Measurements from ENCODE around the gene KCTD12.

DNA sequence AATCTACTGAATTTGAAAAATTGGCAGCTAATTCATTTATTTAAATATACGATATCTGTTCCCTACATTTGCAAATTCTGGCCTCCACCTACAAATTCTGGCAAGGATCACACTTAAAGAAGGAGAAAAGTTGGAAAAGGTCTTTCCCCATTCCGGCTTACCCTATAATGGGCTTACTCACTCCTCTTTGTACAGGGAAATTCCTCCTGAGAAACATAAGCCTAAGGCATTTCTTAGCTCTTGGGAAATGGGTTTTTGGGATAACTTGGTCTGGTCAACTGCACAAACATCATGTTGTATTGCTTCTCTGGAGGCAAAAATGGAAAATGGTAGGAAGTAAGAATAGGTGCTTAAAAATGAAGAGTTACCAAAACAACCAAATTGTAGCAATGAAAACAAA, 25.5 kb downstream of the KCTD12 start:
- TF ChIP-seq EZH2 (IDR thresholded peaks at IDR 0.05; ENCODE audit: borderline replicate concordance, low read length): no peak
- TF ChIP-seq, protein P1, sequence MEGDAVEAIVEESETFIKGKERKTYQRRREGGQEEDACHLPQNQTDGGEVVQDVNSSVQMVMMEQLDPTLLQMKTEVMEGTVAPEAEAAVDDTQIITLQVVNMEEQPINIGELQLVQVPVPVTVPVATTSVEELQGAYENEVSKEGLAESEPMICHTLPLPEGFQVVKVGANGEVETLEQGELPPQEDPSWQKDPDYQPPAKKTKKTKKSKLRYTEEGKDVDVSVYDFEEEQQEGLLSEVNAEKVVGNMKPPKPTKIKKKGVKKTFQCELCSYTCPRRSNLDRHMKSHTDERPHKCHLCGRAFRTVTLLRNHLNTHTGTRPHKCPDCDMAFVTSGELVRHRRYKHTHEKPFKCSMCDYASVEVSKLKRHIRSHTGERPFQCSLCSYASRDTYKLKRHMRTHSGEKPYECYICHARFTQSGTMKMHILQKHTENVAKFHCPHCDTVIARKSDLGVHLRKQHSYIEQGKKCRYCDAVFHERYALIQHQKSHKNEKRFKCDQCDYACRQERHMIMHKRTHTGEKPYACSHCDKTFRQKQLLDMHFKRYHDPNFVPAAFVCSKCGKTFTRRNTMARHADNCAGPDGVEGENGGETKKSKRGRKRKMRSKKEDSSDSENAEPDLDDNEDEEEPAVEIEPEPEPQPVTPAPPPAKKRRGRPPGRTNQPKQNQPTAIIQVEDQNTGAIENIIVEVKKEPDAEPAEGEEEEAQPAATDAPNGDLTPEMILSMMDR (conservative IDR thresholded peaks at IDR 0.05 in 1 of 2, IDR thresholded peaks at IDR 0.05 in 1 of 2; ENCODE audit: extremely low read depth in 1 of 2, insufficient read depth in 1 of 2, low read depth in 1 of 2, low read length in 2 of 2): no peak

Data from mammary epithelial cell (primary cell).